ENCODE results near the gene PCDHB14. TPM values are rescaled to one million over a fixed set of nuclear protein-coding genes. Genes with fewer than 3 reads are reported as not detected.
A peak's percentile ranks its signal among the peaks of the same experiment; 100 is the strongest.
"Not testable (repeated sequence)": the region's sequence is repeated elsewhere in the genome, so short reads cannot be mapped to it uniquely, and the experiment has no call there.

The PCDHB14 gene
- total RNA-seq, 1 donor from 2014 or later, result 2.9 TPM

DNA sequence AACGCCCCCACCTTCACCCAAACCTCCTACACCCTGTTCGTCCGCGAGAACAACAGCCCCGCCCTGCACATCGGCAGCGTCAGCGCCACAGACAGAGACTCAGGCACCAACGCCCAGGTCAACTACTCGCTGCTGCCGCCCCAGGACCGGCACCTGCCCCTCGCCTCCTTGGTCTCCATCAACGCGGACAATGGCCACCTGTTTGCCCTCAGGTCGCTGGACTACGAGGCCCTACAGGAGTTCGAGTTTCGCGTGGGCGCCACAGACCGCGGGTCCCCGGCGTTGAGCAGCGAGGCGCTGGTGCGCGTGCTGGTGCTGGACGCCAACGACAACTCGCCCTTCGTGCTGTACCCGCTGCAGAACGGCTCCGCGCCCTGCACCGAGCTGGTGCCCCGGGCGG, 1.7 kb downstream of the PCDHB14 start:
- H3K27me3 ChIP-seq (ENCODE audit: control insufficient read depth, insufficient read depth, low read length); H3K4me3 ChIP-seq (ENCODE audit: low read depth, low read length); DNase-seq (ENCODE audit: low read depth); H3K36me3 ChIP-seq (ENCODE audit: control insufficient read depth, insufficient read depth, low read length): not testable (repeated sequence)

GRCh38 chr5:141225421-141225820, 2.3 kb downstream of the PCDHB14 start:
- not testable (repeated sequence) for H3K27me3 ChIP-seq (ENCODE audit: control insufficient read depth, insufficient read depth, low read length); H3K36me3 ChIP-seq (ENCODE audit: control insufficient read depth, insufficient read depth, low read length); DNase-seq (ENCODE audit: low read depth); H3K4me3 ChIP-seq (ENCODE audit: low read depth, low read length)

GRCh38 chr5:141234109-141234667, 11.0 kb downstream of the PCDHB14 start:
- H3K36me3 ChIP-seq (ENCODE audit: control insufficient read depth, insufficient read depth, low read length), result no peaks in the 10 kb centered on the region
- peaks cover 4% of the 10 kb centered on the region for H3K27me3 ChIP-seq (ENCODE audit: control insufficient read depth, insufficient read depth, low read length)
- TF ChIP-seq CTCF (IDR thresholded peaks at IDR 0.05; ENCODE audit: insufficient read depth, low read length, poor library complexity, severe bottlenecking), result peak; percentile 10
- no peak overlapping the region for H3K4me3 ChIP-seq (ENCODE audit: low read depth, low read length)
- no peak for DNase-seq (ENCODE audit: low read depth)

- H3K36me3 ChIP-seq (ENCODE audit: control insufficient read depth, insufficient read depth, low read length); H3K27me3 ChIP-seq (ENCODE audit: control insufficient read depth, insufficient read depth, low read length); H3K4me3 ChIP-seq (ENCODE audit: low read depth, low read length); DNase-seq (ENCODE audit: low read depth): not testable (repeated sequence)
Measured at GRCh38 chr5:141235922-141236321, 12.8 kb downstream of the PCDHB14 start.

- H3K36me3 ChIP-seq (ENCODE audit: control insufficient read depth, insufficient read depth, low read length), result no peaks in the 10 kb centered on the region
- no peak for TF ChIP-seq CTCF (IDR thresholded peaks at IDR 0.05; ENCODE audit: insufficient read depth, low read length, poor library complexity, severe bottlenecking)
- no peak for DNase-seq (ENCODE audit: low read depth)
- H3K27me3 ChIP-seq (ENCODE audit: control insufficient read depth, insufficient read depth, low read length), result peaks cover 5% of the 10 kb centered on the region
- H3K4me3 ChIP-seq (ENCODE audit: low read depth, low read length), result no peak overlapping the region
Measured at GRCh38 chr5:141236516-141237313, 13.6 kb downstream of the PCDHB14 start.

DNA sequence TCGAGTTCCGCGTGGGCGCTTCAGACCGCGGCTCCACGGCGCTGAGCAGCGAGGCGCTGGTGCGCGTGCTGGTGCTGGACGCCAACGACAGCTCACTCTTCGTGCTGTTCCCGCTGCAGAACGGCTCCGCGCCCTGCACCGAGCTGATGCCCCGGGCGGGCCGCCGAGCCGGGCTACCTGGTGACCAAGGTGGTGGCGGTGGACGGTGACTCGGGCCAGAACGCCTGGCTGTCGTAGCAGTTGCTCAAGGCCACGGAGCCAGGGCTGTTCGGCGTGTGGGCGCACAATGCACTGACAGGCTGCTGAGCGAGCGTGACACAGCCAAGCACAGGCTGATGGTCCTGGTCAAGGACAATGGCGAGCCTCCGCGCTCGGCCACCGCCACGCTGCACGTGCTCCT, 18.4 kb downstream of the PCDHB14 start:
- no peak for DNase-seq (ENCODE audit: low read depth)
- Histone ChIP-seq H3K4me3 (ENCODE audit: low read depth, low read length) (no peak overlapping the region), H3K27me3 (ENCODE audit: control insufficient read depth, insufficient read depth, low read length) (peaks cover 5% of the 10 kb centered on the region), H3K36me3 (ENCODE audit: control insufficient read depth, insufficient read depth, low read length) (no peaks in the 10 kb centered on the region)
- no peak for TF ChIP-seq CTCF (IDR thresholded peaks at IDR 0.05; ENCODE audit: insufficient read depth, low read length, poor library complexity, severe bottlenecking)

- DNase-seq (ENCODE audit: low read depth), result no peak
- Histone ChIP-seq H3K4me3 (ENCODE audit: low read depth, low read length) (no peak within 1 kb of the TSS), H3K27me3 (ENCODE audit: control insufficient read depth, insufficient read depth, low read length) (peaks cover 3% of the 10 kb centered on the region), H3K36me3 (ENCODE audit: control insufficient read depth, insufficient read depth, low read length) (no peaks in the 10 kb centered on the region)
- no peak for TF ChIP-seq CTCF (IDR thresholded peaks at IDR 0.05; ENCODE audit: insufficient read depth, low read length, poor library complexity, severe bottlenecking)
Measured at GRCh38 chr5:141245250-141245717, 22.1 kb downstream of the PCDHB14 start, which contains the start of gene PCDHB15. Gene PCDHB15, plus strand, starts transcription at chr5:141245395. Its CDS starts 184 bp downstream, at chr5:141245579.

DNA sequence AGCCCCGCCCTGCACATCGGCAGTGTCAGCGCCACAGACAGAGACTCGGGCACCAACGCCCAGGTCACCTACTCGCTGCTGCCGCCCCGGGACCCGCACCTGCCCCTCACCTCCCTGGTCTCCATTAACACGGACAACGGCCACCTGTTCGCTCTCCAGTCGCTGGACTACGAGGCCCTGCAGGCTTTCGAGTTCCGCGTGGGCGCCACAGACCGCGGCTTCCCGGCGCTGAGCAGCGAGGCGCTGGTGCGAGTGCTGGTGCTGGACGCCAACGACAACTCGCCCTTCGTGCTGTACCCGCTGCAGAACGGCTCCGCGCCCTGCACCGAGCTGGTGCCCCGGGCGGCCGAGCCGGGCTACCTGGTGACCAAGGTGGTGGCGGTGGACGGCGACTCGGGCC, 23.8 kb downstream of the PCDHB14 start:
- not testable (repeated sequence) for H3K36me3 ChIP-seq (ENCODE audit: control insufficient read depth, insufficient read depth, low read length); H3K4me3 ChIP-seq (ENCODE audit: low read depth, low read length); DNase-seq (ENCODE audit: low read depth); H3K27me3 ChIP-seq (ENCODE audit: control insufficient read depth, insufficient read depth, low read length)

- not testable (repeated sequence) for H3K36me3 ChIP-seq (ENCODE audit: control insufficient read depth, insufficient read depth, low read length); DNase-seq (ENCODE audit: low read depth); H3K27me3 ChIP-seq (ENCODE audit: control insufficient read depth, insufficient read depth, low read length); H3K4me3 ChIP-seq (ENCODE audit: low read depth, low read length)
Measured at GRCh38 chr5:141247434-141247833, 24.3 kb downstream of the PCDHB14 start.

All from kidney epithelial cell (primary cell).